Spleen (tissue), 11 donors: ENCODE measurements around the gene ZDHHC14. TPM values are rescaled to one million over a fixed set of nuclear protein-coding genes. Genes with fewer than 3 reads are reported as not detected.
A peak's percentile ranks its signal among the peaks of the same experiment; 100 is the strongest.

Experiments
- DNase-seq: peaks from one replicate; pipeline ENCODE4 v3.0.0-alpha.2; 2020
- H3K27ac ChIP-seq, 8 donors: fragments of 200-600 bp; sonication (generic) in 7 of 8; 1 replicate in 4 of 8; 2 replicates in 4 of 8; pipeline versions ENCODE4 v1.5.0 to v1.8.0; 2016 to 2021; ENCODE audit warnings: inconsistent platforms in 4 of 8, mild to moderate bottlenecking in 4 of 8, moderate library complexity in 1 of 8
- H3K27me3 ChIP-seq, 7 donors: fragments of 200-600 bp; sonication (generic) in 6 of 7; replicated peaks in 1 of 7; 1 replicate in 4 of 7; 2 replicates in 3 of 7; pipeline versions ENCODE4 v1.5.0 to v1.8.0; 2016 to 2021; ENCODE audit warnings: inconsistent platforms in 3 of 7, mild to moderate bottlenecking in 1 of 7
- H3K36me3 ChIP-seq, 6 donors: fragments of 200-600 bp; sonication (generic) in 5 of 6; 1 replicate in 4 of 6; 2 replicates in 2 of 6; pipeline versions ENCODE4 v1.5.0 to v1.8.0; 2016 to 2021; ENCODE audit warnings: inconsistent platforms in 2 of 6
- H3K4me1 ChIP-seq, 6 donors: fragments of 200-600 bp; sonication (generic) in 5 of 6; 1 replicate in 3 of 6; 2 replicates in 3 of 6; pipeline versions ENCODE4 v1.5.0 to v1.8.0; 2016 to 2021; ENCODE audit warnings: inconsistent platforms in 3 of 6
- H3K4me3 ChIP-seq, 8 donors: fragments of 200-600 bp; sonication (generic) in 7 of 8; 1 replicate in 4 of 8; 2 replicates in 4 of 8; pipeline versions ENCODE4 v1.5.0 to v1.8.0; 2016 to 2021; ENCODE audit warnings: inconsistent platforms in 4 of 8, mild to moderate bottlenecking in 4 of 8, moderate library complexity in 2 of 8
- H3K9me3 ChIP-seq, 8 donors: fragments of 200-600 bp; sonication (generic) in 7 of 8; 1 replicate in 4 of 8; 2 replicates in 4 of 8; pipeline versions ENCODE4 v1.5.0 to v1.8.0; 2016 to 2021; ENCODE audit warnings: inconsistent platforms in 4 of 8
- CTCF ChIP-seq, 11 experiments: fragments of 200-600 bp in 7 of 11; fragments of 450-650 bp in 4 of 11; sonication (generic) in 4 of 11; IDR thresholded peaks in 8 of 11; conservative IDR thresholded peaks in 3 of 11; 1 replicate in 7 of 11; 2 replicates in 4 of 11; pipeline versions ENCODE4 v1.4.0 to v1.8.0; 2016 to 2021; ENCODE audit warnings: antibody characterized with exemption in 11 of 11, inconsistent platforms in 4 of 11, mild to moderate bottlenecking in 1 of 11
- POLR2A ChIP-seq, 3 donors: fragments of 450-650 bp; IDR thresholded peaks; one replicate each; pipeline ENCODE4 v1.5.1; 2017; ENCODE audit warnings: antibody characterized with exemption in 3 of 3, mild to moderate bottlenecking in 1 of 3
- POLR2AphosphoS5 ChIP-seq, 3 donors: sonication (generic); formaldehyde crosslinking; IDR thresholded peaks; one replicate each; pipeline ENCODE4 v1.5.1; 2017; ENCODE audit warnings: antibody characterized with exemption in 3 of 3
- WGBS, 5 donors: extraction: QIAGEN DNeasy Blood & Tissue Kit in 3 of 5; methylation state at CpG; one replicate each; pipeline versions ENCODE4 v1.1.5 to v1.1.7; 2013 to 2018; 5-methylcytosine and 5-hydroxymethylcytosine counted together
- intact Hi-C: fragments of 100-400 bp; cut with DNase I; formaldehyde crosslinking; loops from one replicate; pipeline ENCODE4 v1.15.0; 2023; ENCODE audit warnings: low total_unique reads
- polyA plus RNA-seq, 3 donors: library from polyadenylated mRNA; stranded (reverse); fragments of 200-250 nt; gene quantifications; one replicate each; pipeline ENCODE4 v1.2.1, GENCODE V29; 2013
- total RNA-seq, 7 donors: library from RNA; depleted of rRNA in 3 of 7; stranded (reverse); fragments of >200 nt in 3 of 7; fragmentation: NEBNext Ultra II Directional in 4 of 7; extraction: Animal tissue kit (Norgen Biotek cat#: 25700) in 4 of 7; gene quantifications; one replicate each; pipeline versions ENCODE4 v1.1.0 to v1.2.1, GENCODE V29; 2016 to 2021
- donor health status: healthy with polysubstance abuse.
- donor health status: DM: no; HTN: no; CAD: no; lungs with moderate emphysema.
- donor health status: DM: no; HTN: no; CAD: no.
- donor health status: Bipolar disorder and iron deficiency.
- donor health status: healthy.
- donor health status: DM: no; HTN: no; CAD: no.
- donor health status: DM: yes; HTN: yes; CAD: no.

ZDHHC14 gene
- total and polyA plus RNA-seq, 10 donors = 7.8 to 18.2 (median 11.7) TPM

- Histone ChIP-seq H3K4me3 (no peak overlapping the region), H3K27me3 (no peaks in the 10 kb centered on the region), H3K36me3 (no peaks in the 10 kb centered on the region), H3K4me1 (peaks cover 0 to 26% (median 4%) of the 10 kb centered on the region in 6 donors), H3K9me3 (peaks cover 0 to 5% (median 0%) of the 10 kb centered on the region in 8 donors), H3K27ac (no peak overlapping the region)
- intact Hi-C loops = no loop called here
- WGBS, 5 donors = 72 to 88% (median 82%) methylated on average over 10 of the region's 10 CpGs
- DNase-seq = no peak
- TF ChIP-seq POLR2AphosphoS5 (IDR thresholded peaks at IDR 0.05) (no peak), POLR2A (IDR thresholded peaks at IDR 0.05) (no peak), CTCF (IDR thresholded peaks at IDR 0.05 in 8 of 11, conservative IDR thresholded peaks at IDR 0.05 in 3 of 11) (no peak)
These were observed 140.7 kb downstream of the ZDHHC14 start for GRCh38 chr6:157521362-157522335.

GRCh38 chr6:157522472-157522871, 141.5 kb downstream of the ZDHHC14 start:
- no peak for TF ChIP-seq CTCF (IDR thresholded peaks at IDR 0.05 in 8 of 11, conservative IDR thresholded peaks at IDR 0.05 in 3 of 11)
- no peak for TF ChIP-seq POLR2A (IDR thresholded peaks at IDR 0.05)
- no peak for TF ChIP-seq POLR2AphosphoS5 (IDR thresholded peaks at IDR 0.05)
- Histone ChIP-seq H3K9me3 (peaks cover 0 to 5% (median 0%) of the 10 kb centered on the region in 8 donors), H3K4me3 (no peak overlapping the region), H3K27me3 (no peaks in the 10 kb centered on the region), H3K27ac (no peak overlapping the region), H3K4me1 (peaks cover 7 to 34% (median 11%) of the 10 kb centered on the region in 6 donors), H3K36me3 (no peaks in the 10 kb centered on the region)
- 76 to 100% (median 79%) methylated on average over 1 of the region's 1 CpG for WGBS, 5 donors
- intact Hi-C loops = no loop called here
- DNase-seq = no peak

- intact Hi-C loops = no loop called here
- no peak overlapping the region for H3K4me3 ChIP-seq
- H3K36me3 ChIP-seq = no peaks in the 10 kb centered on the region
- peaks cover 9 to 57% (median 21%) of the 10 kb centered on the region in 6 donors for H3K4me1 ChIP-seq
- no peak overlapping the region for H3K27ac ChIP-seq
- TF ChIP-seq POLR2AphosphoS5 (IDR thresholded peaks at IDR 0.05) (no peak), POLR2A (IDR thresholded peaks at IDR 0.05) (no peak), CTCF (IDR thresholded peaks at IDR 0.05 in 8 of 11, conservative IDR thresholded peaks at IDR 0.05 in 3 of 11) (no peak)
- H3K9me3 ChIP-seq = peaks cover 0 to 5% (median 0%) of the 10 kb centered on the region in 8 donors
- 92 to 98% (median 98%) methylated on average over 2 of the region's 2 CpGs for WGBS, 5 donors
- H3K27me3 ChIP-seq = no peaks in the 10 kb centered on the region
- no peak for DNase-seq
These were observed 143.7 kb downstream of the ZDHHC14 start for GRCh38 chr6:157524735-157525134.

- H3K27ac ChIP-seq = peak overlapping the region in 2 of 8 donors; percentile 58 to 66
- H3K4me3 ChIP-seq = no peak overlapping the region
- no peaks in the 10 kb centered on the region for H3K36me3 ChIP-seq
- intact Hi-C loops = no loop called here
- no peak for TF ChIP-seq POLR2AphosphoS5 (IDR thresholded peaks at IDR 0.05)
- TF ChIP-seq CTCF (IDR thresholded peaks at IDR 0.05 in 8 of 11, conservative IDR thresholded peaks at IDR 0.05 in 3 of 11) = no peak
- no peak for TF ChIP-seq POLR2A (IDR thresholded peaks at IDR 0.05)
- H3K9me3 ChIP-seq = peaks cover 0 to 5% (median 0%) of the 10 kb centered on the region in 8 donors
- no peak for DNase-seq
- H3K4me1 ChIP-seq = peaks cover 9 to 63% (median 21%) of the 10 kb centered on the region in 6 donors
- 85 to 95% (median 86%) methylated on average over 5 to 7 of the region's 7 CpGs for WGBS, 5 donors
- H3K27me3 ChIP-seq = no peaks in the 10 kb centered on the region
These were observed 144.4 kb downstream of the ZDHHC14 start for GRCh38 chr6:157525292-157525889.
